HepG2 (cell line): ENCODE data around the gene CD80. TPM values are rescaled to one million over a fixed set of nuclear protein-coding genes. Genes with fewer than 3 reads are reported as not detected.

Experiments used
- ATAC-seq: fragments of 200-7000 bp; cut with Tn5 transposase; 3 replicates; pipeline ENCODE4 v1.9.1; 2020; ENCODE audit warnings: mild to moderate bottlenecking, moderate library complexity
- BruUV-seq: library from RNA; stranded (reverse); fragments of 400-500 nt; replicated peaks from 2 replicates; lab custom pipeline; 2021; lab: Mats Ljungman, UMichigan
- CTCF ChIA-PET: fragments of 300-600 bp; formaldehyde crosslinking; extraction: SDS; loops from one replicate; lab custom pipeline; 2021; ENCODE audit warnings: low total read pairs, inconsistent platforms, low intra/inter-chr PET ratio; lab: Yijun Ruan, JAX
- POLR2A ChIA-PET: fragments of 350-600 bp; sonication (Branson Sonifier 250); formaldehyde crosslinking; loops from one replicate; lab custom pipeline; 2020; ENCODE audit warnings: antibody characterized with exemption, inconsistent platforms; lab: Yijun Ruan, JAX
- DNase-seq: peaks from one replicate; pipeline ENCODE4 v3.0.0-alpha.2; 2015; ENCODE audit warnings: low spot score
- FAIRE-seq: peaks from 3 replicates; lab custom pipeline; 2011; peaks lifted over from hg19 to GRCh38; lab: Jason Lieb, UNC
- H2AFZ ChIP-seq: one replicate; pipeline ENCODE4 v1.6.1; 2011; ENCODE audit warnings: low read length, inconsistent platforms
- H3K27ac ChIP-seq: fragments of 300-600 bp; 3 replicates; pipeline ENCODE4 v1.8.0; 2011; ENCODE audit warnings: mixed run types, mild to moderate bottlenecking, mixed read lengths, low read length, inconsistent platforms; ENCODE audit not compliant: insufficient read depth; ENCODE audit errors: extremely low read length
- H3K27me3 ChIP-seq, 2 experiments: fragments of 200-600 bp in 1 of 2; 2 replicates in 1 of 2; 3 replicates in 1 of 2; pipeline versions ENCODE4 v1.6.0 to v1.8.0; 2011; ENCODE audit warnings: low read length in 2 of 2, mild to moderate bottlenecking in 2 of 2, moderate library complexity in 2 of 2, inconsistent platforms in 1 of 2; ENCODE audit not compliant: insufficient read depth in 2 of 2, control insufficient read depth in 1 of 2
- H3K36me3 ChIP-seq, 2 experiments: fragments of 200-600 bp in 1 of 2; replicated peaks in 1 of 2; 2 replicates in 1 of 2; 3 replicates in 1 of 2; pipeline versions ENCODE4 v1.5.1 to v1.8.0; 2011; ENCODE audit warnings: low read length in 2 of 2, inconsistent platforms in 1 of 2; ENCODE audit not compliant: insufficient read depth in 2 of 2, control insufficient read depth in 1 of 2
- H3K4me1 ChIP-seq: 2 replicates; pipeline ENCODE4 v1.5.1; 2012; ENCODE audit warnings: low read length, inconsistent platforms; ENCODE audit not compliant: insufficient read depth
- H3K4me2 ChIP-seq: 2 replicates; pipeline ENCODE4 v1.6.0; 2011; ENCODE audit warnings: low read depth, low read length, inconsistent platforms
- H3K4me3 ChIP-seq, 3 experiments: fragments of 200-600 bp in 1 of 3; sonication (generic), shearing (Covaris generic) in 1 of 3; replicated peaks in 1 of 3; 2 replicates each; pipeline ENCODE4 v1.5.1; 2011 to 2016; ENCODE audit warnings: low read length in 3 of 3, inconsistent platforms in 2 of 3, low read depth in 2 of 3, mild to moderate bottlenecking in 2 of 3, control low read depth in 1 of 3, mixed read lengths in 1 of 3; ENCODE audit not compliant: insufficient read depth in 1 of 3
- H3K79me2 ChIP-seq: one replicate; pipeline ENCODE4 v1.6.1; 2011; ENCODE audit warnings: low read length, inconsistent platforms; ENCODE audit not compliant: insufficient read depth
- H3K9ac ChIP-seq: 2 replicates; pipeline ENCODE4 v1.6.0; 2011; ENCODE audit warnings: mild to moderate bottlenecking, low read depth, low read length, inconsistent platforms; ENCODE audit not compliant: insufficient read depth
- H3K9me3 ChIP-seq: 2 replicates; pipeline ENCODE4 v1.5.1; 2012; ENCODE audit warnings: mild to moderate bottlenecking, low read length
- H4K20me1 ChIP-seq: 2 replicates; pipeline ENCODE4 v1.6.0; 2011; ENCODE audit warnings: inconsistent platforms, mild to moderate bottlenecking, low read length, moderate library complexity; ENCODE audit not compliant: insufficient read depth
- ATF4 ChIP-seq, 2 experiments: fragments of 450-650 bp in 1 of 2; sonication (generic) in 1 of 2; formaldehyde crosslinking; IDR thresholded peaks; 2 replicates each; pipeline versions ENCODE4 v1.5.0 to v1.8.0; 2020 to 2022; ENCODE audit warnings: mild to moderate bottlenecking in 1 of 2, missing genetic modification reagents in 1 of 2
- CHD2 ChIP-seq: IDR thresholded peaks from 2 replicates; pipeline ENCODE4 v1.6.1; 2011; ENCODE audit warnings: low read depth, low read length, improper control_type of control experiment
- ELK4 ChIP-seq: sonication (generic); formaldehyde crosslinking; IDR thresholded peaks from 2 replicates; pipeline ENCODE4 v1.9.0; 2021; ENCODE audit warnings: missing genetic modification reagents, borderline replicate concordance
- GATA4 ChIP-seq: sonication (generic); IDR thresholded peaks from 2 replicates; pipeline ENCODE4 v1.6.1; 2016; ENCODE audit warnings: antibody characterized with exemption, low read depth, borderline replicate concordance
- GATAD2A ChIP-seq: IDR thresholded peaks from 2 replicates; pipeline ENCODE4 v1.6.1; 2016
- JARID2 ChIP-seq: sonication (generic); formaldehyde crosslinking; IDR thresholded peaks from 2 replicates; pipeline ENCODE4 v1.8.1; 2023; ENCODE audit warnings: missing genetic modification reagents, inconsistent platforms; ENCODE audit not compliant: insufficient replicate concordance
- KDM1A ChIP-seq: IDR thresholded peaks from 2 replicates; pipeline ENCODE4 v1.6.1; 2016; ENCODE audit warnings: missing compliant biosample characterization
- MTA3 ChIP-seq: sonication (generic); formaldehyde crosslinking; IDR thresholded peaks from 2 replicates; pipeline ENCODE4 v1.4.0; 2020; ENCODE audit warnings: missing genetic modification reagents
- NFAT5 ChIP-seq: sonication (generic); formaldehyde crosslinking; IDR thresholded peaks from 2 replicates; pipeline ENCODE4 v1.4.0; 2020; ENCODE audit warnings: missing genetic modification reagents
- NR2F6 ChIP-seq, 2 experiments: IDR thresholded peaks; 2 replicates each; pipeline ENCODE4 v1.6.1; 2016; ENCODE audit warnings: antibody characterized with exemption in 1 of 2, mild to moderate bottlenecking in 1 of 2
- RBM39 ChIP-seq: fragments of 200-400 bp; formaldehyde crosslinking; IDR thresholded peaks from one replicate; pipeline ENCODE4 v1.6.1; 2018; ENCODE audit warnings: antibody characterized with exemption, mild to moderate bottlenecking, low read depth, low read length; ENCODE audit not compliant: poor library complexity, severe bottlenecking
- SALL2 ChIP-seq: sonication (generic); formaldehyde crosslinking; IDR thresholded peaks from 2 replicates; pipeline ENCODE4 v1.8.1; 2023; ENCODE audit warnings: mild to moderate bottlenecking, missing genetic modification reagents, inconsistent platforms
- SP5 ChIP-seq: IDR thresholded peaks from 2 replicates; pipeline ENCODE4 v1.6.1; 2016; ENCODE audit warnings: low read depth, borderline replicate concordance
- YY1 ChIP-seq: IDR thresholded peaks from 2 replicates; pipeline ENCODE4 v1.6.1; 2011; ENCODE audit warnings: low read length, low read depth, moderate library complexity, mild to moderate bottlenecking; ENCODE audit not compliant: insufficient read depth, insufficient replicate concordance
- ZBTB21 ChIP-seq: sonication (generic); formaldehyde crosslinking; IDR thresholded peaks from 2 replicates; pipeline ENCODE4 v1.4.0; 2020; ENCODE audit warnings: missing genetic modification reagents
- ZNF224 ChIP-seq: sonication (generic); formaldehyde crosslinking; IDR thresholded peaks from 2 replicates; pipeline ENCODE4 v1.5.0; 2020; ENCODE audit warnings: mild to moderate bottlenecking, missing genetic modification reagents
- ZNF703 ChIP-seq: sonication (generic); formaldehyde crosslinking; IDR thresholded peaks from 2 replicates; pipeline ENCODE4 v1.5.1; 2020; ENCODE audit warnings: missing genetic modification reagents, mild to moderate bottlenecking, moderate library complexity, borderline replicate concordance
- ZSCAN31 ChIP-seq: sonication (generic); formaldehyde crosslinking; IDR thresholded peaks from 2 replicates; pipeline ENCODE4 v1.5.0; 2020; ENCODE audit warnings: low read depth, mild to moderate bottlenecking, missing genetic modification reagents
- WGBS: methylation state at CpG from one replicate; pipeline ENCODE4 v1.1.6; 2017; ENCODE audit warnings: low lambda C conversion rate; 5-methylcytosine and 5-hydroxymethylcytosine counted together
- in situ Hi-C: cut with HindIII; loops from 2 replicates; pipeline ENCODE4 v1.10.0; 2017; ENCODE audit warnings: low pct_unique_long_range_greater_than_20kb; ENCODE audit not compliant: extremely low pct_ligation_motif_present
- intact Hi-C: fragments of 100-400 bp; cut with micrococcal nuclease; formaldehyde crosslinking; loops from one replicate; pipeline ENCODE4 v1.10.0; 2022; ENCODE audit not compliant: unreplicated experiment
- polyA plus RNA-seq, 8 experiments: library from polyadenylated mRNA; depleted of rRNA in 3 of 8; stranded (reverse) in 7 of 8; unstranded in 1 of 8; fragments of >200 nt; fragmentation: Illumina TruSeq in 4 of 8; extraction: Trizol in 4 of 8; gene quantifications; 2 replicates each; pipeline versions ENCODE4 v1.2.1 to v1.2.3, GENCODE V29; 2011 to 2016; ENCODE audit warnings: low read depth in 4 of 8, missing spikeins in 1 of 8, mixed read lengths in 1 of 8; ENCODE audit not compliant: insufficient read depth in 1 of 8
- total RNA-seq, 5 experiments: library from RNA; depleted of rRNA; stranded (reverse); fragments of >200 nt; fragmentation: Illumina TruSeq; extraction: Trizol; gene quantifications; 2 replicates each; pipeline ENCODE4 v1.2.3, GENCODE V29; 2016; ENCODE audit warnings: low read depth in 1 of 5

CD80 gene
- total and polyA plus RNA-seq, 2 of the 13 experiments (the other 11 are each of a cell fraction or from before 2014, with no cell fraction given): not detected

GRCh38 chr3:119598410-119599098 lies 39.1 kb upstream of the CD80 start:
- in situ Hi-C loops: no loop called here
- no peak for DNase-seq
- Histone ChIP-seq H3K27ac (no peak overlapping the region), H3K9ac (no peak overlapping the region), H3K9me3 (no peaks in the 10 kb centered on the region), H3K4me3 (no peak overlapping the region), H3K4me2 (no peak overlapping the region), H3K4me1 (peaks cover 21% of the 10 kb centered on the region; the same call in 1 of the 2 replicates), H3K27me3 (no peaks in the 10 kb centered on the region; a peak in 1 of 5 replicates), H2AFZ (no peak overlapping the region), H4K20me1 (no peaks in the 10 kb centered on the region), H3K36me3 (no peaks in the 10 kb centered on the region), H3K79me2 (no peaks in the 10 kb centered on the region)
- no peak for FAIRE-seq
- 96% methylated on average over 1 of the region's 1 CpG for WGBS
- no peak for ATAC-seq
- ChIA-PET CTCF (no interaction called here), POLR2A (no interaction called here)
- TF ChIP-seq KDM1A (CRISPR knock-in tag) (no peak), NFAT5 (CRISPR knock-in tag) (no peak), NR2F6 (IDR thresholded peaks at IDR 0.05) (no peak), NR2F6 (CRISPR knock-in tag; IDR thresholded peaks at IDR 0.05) (no peak), ATF4 (CRISPR knock-in tag; IDR thresholded peaks at IDR 0.05) (no peak), GATAD2A (CRISPR knock-in tag) (no peak), ZNF703 (CRISPR knock-in tag) (no peak), JARID2 (CRISPR knock-in tag) (no peak), MTA3 (CRISPR knock-in tag) (no peak), ZNF224 (CRISPR knock-in tag) (no peak), GATA4 (no peak), ZSCAN31 (CRISPR knock-in tag) (no peak), SALL2 (CRISPR knock-in tag) (no peak), YY1 (no peak), ZBTB21 (CRISPR knock-in tag) (no peak), SP5 (no peak), CHD2 (no peak), ELK4 (CRISPR knock-in tag) (no peak), RBM39 (no peak)
- intact Hi-C loops: no loop called here
- no TSS peak for BruUV-seq
